ENCODE results near the gene ADAR. TPM values are rescaled to one million over a fixed set of nuclear protein-coding genes. Genes with fewer than 3 reads are reported as not detected.

Gene ADAR
- total and polyA plus RNA-seq, 7 donors = 21.0 to 103 (median 67.8) TPM

DNA sequence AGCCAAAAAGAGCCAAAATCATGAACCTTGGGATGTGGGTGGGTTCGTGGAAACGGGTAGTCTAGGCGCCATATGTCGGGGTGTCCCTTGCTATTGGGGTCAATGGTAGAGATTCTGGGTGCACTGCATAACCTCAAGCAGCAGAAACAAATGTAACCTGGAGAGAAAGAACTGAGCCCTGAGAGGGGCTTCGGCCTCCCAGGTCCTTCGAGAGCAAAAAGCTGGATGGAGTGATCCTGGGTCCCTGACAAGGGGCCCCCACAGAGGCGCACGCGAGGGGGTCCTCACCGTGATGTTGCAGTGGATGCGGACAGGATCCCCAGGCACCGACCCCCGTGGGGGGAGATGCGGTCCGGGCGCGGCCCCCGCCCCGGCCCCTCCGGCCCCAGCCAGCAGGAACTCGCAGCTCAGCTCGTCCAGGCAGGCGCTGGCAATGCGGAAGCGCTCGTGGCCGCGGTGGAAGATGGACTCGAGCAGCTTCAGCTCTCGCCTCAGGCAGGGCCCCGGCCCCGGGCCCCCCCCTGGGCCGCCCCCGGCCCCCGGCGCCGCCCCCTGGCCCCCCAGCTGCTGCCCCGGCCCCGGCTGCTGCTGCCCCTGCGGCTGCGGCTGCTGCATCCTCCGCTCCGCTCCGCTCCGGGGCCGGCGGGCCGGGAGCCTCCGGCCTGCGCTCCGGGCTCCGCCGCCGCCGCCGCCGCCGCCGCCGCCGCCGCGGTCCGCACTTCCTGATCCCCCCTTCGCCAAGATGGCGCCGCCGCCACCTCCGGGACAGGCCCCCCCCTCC is 49.9 kb downstream of the ADAR start, which contains the start of gene UBE2Q1:
TSS of gene UBE2Q1 (minus strand) at position 724 of the 781 bp plus-strand sequence. CDS start at position 615, 109 bp downstream.
- intact Hi-C loops (cut with DNase I) = loop anchor here (2.0 to 10.0 kb wide), 9 partner anchors 51 to 497 kb away; partner anchors contain the start of genes ADAM15, ADAR, ATP8B2 and IL6R
- Histone ChIP-seq H3K27ac (peak within 1 kb of the TSS; percentile 94 to 96 (median 94)), H3K9me3 (no peaks in the 10 kb centered on the region), H3K36me3 (peaks cover 0 to 29% (median 24%) of the 10 kb centered on the region in 4 donors), H3K4me1 (peaks cover 0 to 46% (median 41%) of the 10 kb centered on the region in 4 donors), H3K4me3 (peak within 1 kb of the TSS; percentile 79 to 95 (median 88)), H3K27me3 (no peaks in the 10 kb centered on the region)
- DNase-seq = peak; percentile 81
- WGBS, 2 donors = 0 to 1% methylated on average over 69 of the region's 69 CpGs
- no peak for TF ChIP-seq POLR2A (IDR thresholded peaks at IDR 0.05)
- no peak for TF ChIP-seq POLR2AphosphoS5 (IDR thresholded peaks at IDR 0.05)
- TF ChIP-seq, protein P1, sequence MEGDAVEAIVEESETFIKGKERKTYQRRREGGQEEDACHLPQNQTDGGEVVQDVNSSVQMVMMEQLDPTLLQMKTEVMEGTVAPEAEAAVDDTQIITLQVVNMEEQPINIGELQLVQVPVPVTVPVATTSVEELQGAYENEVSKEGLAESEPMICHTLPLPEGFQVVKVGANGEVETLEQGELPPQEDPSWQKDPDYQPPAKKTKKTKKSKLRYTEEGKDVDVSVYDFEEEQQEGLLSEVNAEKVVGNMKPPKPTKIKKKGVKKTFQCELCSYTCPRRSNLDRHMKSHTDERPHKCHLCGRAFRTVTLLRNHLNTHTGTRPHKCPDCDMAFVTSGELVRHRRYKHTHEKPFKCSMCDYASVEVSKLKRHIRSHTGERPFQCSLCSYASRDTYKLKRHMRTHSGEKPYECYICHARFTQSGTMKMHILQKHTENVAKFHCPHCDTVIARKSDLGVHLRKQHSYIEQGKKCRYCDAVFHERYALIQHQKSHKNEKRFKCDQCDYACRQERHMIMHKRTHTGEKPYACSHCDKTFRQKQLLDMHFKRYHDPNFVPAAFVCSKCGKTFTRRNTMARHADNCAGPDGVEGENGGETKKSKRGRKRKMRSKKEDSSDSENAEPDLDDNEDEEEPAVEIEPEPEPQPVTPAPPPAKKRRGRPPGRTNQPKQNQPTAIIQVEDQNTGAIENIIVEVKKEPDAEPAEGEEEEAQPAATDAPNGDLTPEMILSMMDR (IDR thresholded peaks at IDR 0.05) = no peak
- TF ChIP-seq EP300 (IDR thresholded peaks at IDR 0.05) = no peak

DNA sequence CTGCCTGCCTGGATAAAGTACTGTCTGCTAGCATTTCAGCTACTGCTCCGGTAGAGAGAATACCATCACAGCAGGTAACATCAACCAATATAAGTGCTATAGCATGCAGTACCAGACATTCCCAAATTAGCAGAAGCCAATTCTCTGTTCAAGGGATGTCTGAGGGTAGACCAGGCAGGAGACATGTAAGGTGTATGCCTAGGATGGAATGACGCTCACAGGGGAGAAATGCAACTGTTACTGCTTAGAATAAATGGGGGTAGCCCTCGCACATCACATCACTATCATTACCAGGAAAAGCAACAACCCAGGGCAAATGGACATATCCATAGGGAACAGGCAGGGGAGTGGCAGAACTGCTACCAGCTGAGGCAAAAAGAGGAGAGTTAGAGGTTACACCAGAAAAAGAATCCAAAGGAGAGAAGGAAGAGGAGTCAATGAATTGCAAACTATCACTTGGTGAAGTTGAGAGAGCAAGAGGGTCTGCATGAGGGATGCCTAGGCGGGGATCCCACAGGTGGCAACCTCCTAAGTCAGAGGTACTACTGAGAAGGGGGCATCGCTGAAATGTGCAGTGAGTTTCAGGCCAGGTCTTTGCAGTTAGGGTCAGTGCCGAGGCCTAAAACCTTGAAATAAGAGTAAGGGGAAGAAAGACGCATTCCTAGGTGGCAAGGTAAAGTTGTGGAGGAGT is 50.6 kb downstream of the ADAR start:
- TF ChIP-seq, protein P1 (IDR thresholded peaks at IDR 0.05) = no peak
- TF ChIP-seq POLR2AphosphoS5 (IDR thresholded peaks at IDR 0.05) = no peak
- no peak for TF ChIP-seq POLR2A (IDR thresholded peaks at IDR 0.05)
- no peak for TF ChIP-seq EP300 (IDR thresholded peaks at IDR 0.05)
- 5 to 19% methylated on average over 7 of the region's 7 CpGs for WGBS, 2 donors
- Histone ChIP-seq H3K4me3 (peak overlapping the region; percentile 79 to 95 (median 88)), H3K27me3 (no peaks in the 10 kb centered on the region), H3K27ac (peak overlapping the region; percentile 94 to 96 (median 94)), H3K36me3 (peaks cover 5 to 37% (median 29%) of the 10 kb centered on the region in 4 donors), H3K4me1 (peaks cover 0 to 53% (median 47%) of the 10 kb centered on the region in 4 donors), H3K9me3 (no peaks in the 10 kb centered on the region)
- DNase-seq = no peak
- intact Hi-C loops (cut with DNase I) = loop anchor here (5.0 to 10.0 kb wide), 3 partner anchors 150 to 497 kb away; partner anchors contain the start of genes ADAM15, ATP8B2 and IL6R

GRCh38 chr1:154556422-154556821 is 51.6 kb downstream of the ADAR start:
- Histone ChIP-seq H3K4me1 (peaks cover 0 to 53% (median 47%) of the 10 kb centered on the region in 4 donors), H3K27ac (peak overlapping the region; percentile 4 to 96 (median 94)), H3K4me3 (peak overlapping the region in 3 of 4 donors; percentile 79 to 95 (median 94)), H3K27me3 (no peaks in the 10 kb centered on the region), H3K36me3 (peaks cover 14 to 46% (median 39%) of the 10 kb centered on the region in 4 donors), H3K9me3 (no peaks in the 10 kb centered on the region)
- intact Hi-C loops (cut with DNase I) = loop anchor here (5.0 to 10.0 kb wide), 3 partner anchors 149 to 498 kb away; partner anchors contain the start of genes ADAM15, ATP8B2 and IL6R
- DNase-seq = no peak
- WGBS, 2 donors = 42 to 47% methylated on average over 4 of the region's 4 CpGs
- TF ChIP-seq POLR2AphosphoS5 (IDR thresholded peaks at IDR 0.05) (no peak), EP300 (IDR thresholded peaks at IDR 0.05) (no peak), POLR2A (IDR thresholded peaks at IDR 0.05) (no peak)
- TF ChIP-seq, protein P1 (IDR thresholded peaks at IDR 0.05) = no peak

- Histone ChIP-seq H3K4me3 (no peak overlapping the region), H3K27me3 (no peaks in the 10 kb centered on the region), H3K4me1 (peaks cover 0 to 52% (median 44%) of the 10 kb centered on the region in 4 donors), H3K9me3 (no peaks in the 10 kb centered on the region), H3K27ac (peak overlapping the region; percentile 18 to 59 (median 44)), H3K36me3 (peaks cover 30 to 76% (median 65%) of the 10 kb centered on the region in 4 donors)
- TF ChIP-seq, protein P1 (IDR thresholded peaks at IDR 0.05) = no peak
- TF ChIP-seq EP300 (IDR thresholded peaks at IDR 0.05) (no peak), POLR2A (IDR thresholded peaks at IDR 0.05) (no peak), POLR2AphosphoS5 (IDR thresholded peaks at IDR 0.05) (no peak)
- intact Hi-C loops (cut with DNase I) = loop anchor here (10.0 kb wide), 1 partner anchor 501 kb away; the partner anchor contains the start of gene ADAM15
- WGBS, 2 donors = 74 to 83% methylated on average over 12 of the region's 12 CpGs
- DNase-seq = no peak
Measured at GRCh38 chr1:154553056-154554030, 54.6 kb downstream of the ADAR start.
